ENCODE data around the gene FAM81B.

Gene FAM81B

GRCh38 chr5:95414451-95414850, 23.3 kb downstream of the FAM81B start:
- DNase-seq (ENCODE audit: low read depth), result no peak
- in situ Hi-C loops (cut with HindIII; ENCODE audit: low sequenced_read_pairs), result no loop called here
- no peak for TF ChIP-seq CTCF (IDR thresholded peaks at IDR 0.05; ENCODE audit: low read depth, low read length, missing control alignments)

GRCh38 chr5:95417971-95418370, 26.8 kb downstream of the FAM81B start:
- TF ChIP-seq CTCF (IDR thresholded peaks at IDR 0.05; ENCODE audit: low read depth, low read length, missing control alignments), result no peak
- DNase-seq (ENCODE audit: low read depth), result no peak
- H3K4me3 ChIP-seq (ENCODE audit: low read depth, low read length), result no peak overlapping the region
- in situ Hi-C loops (cut with HindIII; ENCODE audit: low sequenced_read_pairs), result no loop called here

More at GRCh38 chr5:95414451-95414850, 23.3 kb downstream of the FAM81B start:
- no peak overlapping the region for H3K4me3 ChIP-seq (ENCODE audit: low read depth, low read length)

GRCh38 chr5:95422838-95423237, 31.7 kb downstream of the FAM81B start:
- no peak overlapping the region for H3K4me3 ChIP-seq (ENCODE audit: low read depth, low read length)
- DNase-seq (ENCODE audit: low read depth), result no peak
- no peak for TF ChIP-seq CTCF (IDR thresholded peaks at IDR 0.05; ENCODE audit: low read depth, low read length, missing control alignments)
- in situ Hi-C loops (cut with HindIII; ENCODE audit: low sequenced_read_pairs), result no loop called here

GRCh38 chr5:95424016-95424415, 32.9 kb downstream of the FAM81B start:
- in situ Hi-C loops (cut with HindIII; ENCODE audit: low sequenced_read_pairs), result no loop called here
- H3K4me3 ChIP-seq (ENCODE audit: low read depth, low read length), result no peak overlapping the region
- TF ChIP-seq CTCF (IDR thresholded peaks at IDR 0.05; ENCODE audit: low read depth, low read length, missing control alignments), result no peak
- no peak for DNase-seq (ENCODE audit: low read depth)

- no peak for DNase-seq (ENCODE audit: low read depth)
- no peak overlapping the region for H3K4me3 ChIP-seq (ENCODE audit: low read depth, low read length)
- in situ Hi-C loops (cut with HindIII; ENCODE audit: low sequenced_read_pairs), result no loop called here
- no peak for TF ChIP-seq CTCF (IDR thresholded peaks at IDR 0.05; ENCODE audit: low read depth, low read length, missing control alignments)
These were observed 33.4 kb downstream of the FAM81B start for GRCh38 chr5:95424526-95424925.

GRCh38 chr5:95426227-95426626, 35.1 kb downstream of the FAM81B start:
- DNase-seq (ENCODE audit: low read depth), result no peak
- in situ Hi-C loops (cut with HindIII; ENCODE audit: low sequenced_read_pairs), result loop anchor here (5.0 kb wide), 1 partner anchor 41 kb away; no protein-coding TSS in a partner anchor
- H3K4me3 ChIP-seq (ENCODE audit: low read depth, low read length), result no peak overlapping the region
- TF ChIP-seq CTCF (IDR thresholded peaks at IDR 0.05; ENCODE audit: low read depth, low read length, missing control alignments), result no peak

- DNase-seq (ENCODE audit: low read depth), result no peak
- no peak for TF ChIP-seq CTCF (IDR thresholded peaks at IDR 0.05; ENCODE audit: low read depth, low read length, missing control alignments)
- in situ Hi-C loops (cut with HindIII; ENCODE audit: low sequenced_read_pairs), result no loop called here
- no peak overlapping the region for H3K4me3 ChIP-seq (ENCODE audit: low read depth, low read length)
These were observed 41.6 kb downstream of the FAM81B start for GRCh38 chr5:95432779-95433178.
